ENCODE measurements around the gene GPR4.

GPR4 gene

GRCh38 chr19:45553464-45553863, 48.5 kb downstream of the GPR4 start:
- no peak overlapping the region for H3K27ac ChIP-seq (ENCODE audit: low read depth, low read length)
- H3K4me1 ChIP-seq (ENCODE audit: control insufficient read depth, insufficient read depth, low read length) = no peaks in the 10 kb centered on the region
- no peak overlapping the region for H3K9ac ChIP-seq (ENCODE audit: low read length)
- H3K27me3 ChIP-seq (ENCODE audit: control insufficient read depth, insufficient read depth, low read length) = no peaks in the 10 kb centered on the region
- no peak overlapping the region for H3K4me3 ChIP-seq (ENCODE audit: low read length)
- no peaks in the 10 kb centered on the region for H3K36me3 ChIP-seq (ENCODE audit: control insufficient read depth, insufficient read depth, low read length)

GRCh38 chr19:45547965-45548609, 53.9 kb downstream of the GPR4 start:
- Histone ChIP-seq H3K27me3 (ENCODE audit: control insufficient read depth, insufficient read depth, low read length) (no peaks in the 10 kb centered on the region), H3K27ac (ENCODE audit: low read depth, low read length) (no peak overlapping the region), H3K4me1 (ENCODE audit: control insufficient read depth, insufficient read depth, low read length) (no peaks in the 10 kb centered on the region), H3K36me3 (ENCODE audit: control insufficient read depth, insufficient read depth, low read length) (no peaks in the 10 kb centered on the region), H3K4me3 (ENCODE audit: low read length) (no peak overlapping the region), H3K9ac (ENCODE audit: low read length) (no peak overlapping the region)

GRCh38 chr19:45547211-45547770, 54.7 kb downstream of the GPR4 start:
- no peaks in the 10 kb centered on the region for H3K4me1 ChIP-seq (ENCODE audit: control insufficient read depth, insufficient read depth, low read length)
- no peaks in the 10 kb centered on the region for H3K27me3 ChIP-seq (ENCODE audit: control insufficient read depth, insufficient read depth, low read length)
- no peak overlapping the region for H3K4me3 ChIP-seq (ENCODE audit: low read length)
- H3K9ac ChIP-seq (ENCODE audit: low read length) = no peak overlapping the region
- no peak overlapping the region for H3K27ac ChIP-seq (ENCODE audit: low read depth, low read length)
- H3K36me3 ChIP-seq (ENCODE audit: control insufficient read depth, insufficient read depth, low read length) = no peaks in the 10 kb centered on the region

- Histone ChIP-seq H3K9ac (ENCODE audit: low read length) (no peak overlapping the region), H3K36me3 (ENCODE audit: control insufficient read depth, insufficient read depth, low read length) (no peaks in the 10 kb centered on the region), H3K27ac (ENCODE audit: low read depth, low read length) (no peak overlapping the region), H3K4me3 (ENCODE audit: low read length) (no peak overlapping the region), H3K4me1 (ENCODE audit: control insufficient read depth, insufficient read depth, low read length) (no peaks in the 10 kb centered on the region), H3K27me3 (ENCODE audit: control insufficient read depth, insufficient read depth, low read length) (no peaks in the 10 kb centered on the region)
Observed at GRCh38 chr19:45542234-45542668, 59.8 kb downstream of the GPR4 start.
